Left ventricle myocardium inferior (tissue), 1 donor: ENCODE results near the gene FRMD4A. TPM values are rescaled to one million over a fixed set of nuclear protein-coding genes. Genes with fewer than 3 reads are reported as not detected.
A peak's percentile ranks its signal among the peaks of the same experiment; 100 is the strongest.

Source experiments
- DNase-seq: peaks from one replicate; pipeline ENCODE4 v3.0.0-alpha.2; 2020
- H3K27ac ChIP-seq: fragments of 200-600 bp; replicated peaks from 2 replicates; pipeline ENCODE4 v1.8.0; 2021
- H3K27me3 ChIP-seq: fragments of 200-600 bp; 2 replicates; pipeline ENCODE4 v1.8.0; 2021; ENCODE audit warnings: low read depth
- H3K36me3 ChIP-seq: fragments of 200-600 bp; 2 replicates; pipeline ENCODE4 v1.8.0; 2021
- H3K4me1 ChIP-seq: fragments of 200-600 bp; 2 replicates; pipeline ENCODE4 v1.8.0; 2021
- H3K4me3 ChIP-seq: fragments of 200-600 bp; 2 replicates; pipeline ENCODE4 v1.8.0; 2021; ENCODE audit warnings: mild to moderate bottlenecking, moderate library complexity
- H3K9me3 ChIP-seq: fragments of 200-600 bp; replicated peaks from 2 replicates; pipeline ENCODE4 v1.8.0; 2021
- intact Hi-C: fragments of 100-400 bp; cut with micrococcal nuclease; formaldehyde crosslinking; loops from one replicate; pipeline ENCODE4 v1.11.0; 2022
- total RNA-seq: library from RNA; stranded (reverse); fragmentation: NEBNext Ultra II Directional; extraction: Animal tissue kit (Norgen Biotek cat#: 25700); gene quantifications from one replicate; pipeline ENCODE4 v1.2.1, GENCODE V29; 2021
- TF ChIP-seq, protein P1 (sequence below): fragments of 200-600 bp; IDR thresholded peaks from 2 replicates; pipeline ENCODE4 v1.8.0; 2021; ENCODE audit warnings: antibody characterized with exemption, mild to moderate bottlenecking, borderline replicate concordance
- donor health status: DM: no; HTN: yes; CAD: no; lungs with severe emphysema.

FRMD4A gene
- total RNA-seq, 1 donor from 2014 or later = 26.1 TPM

DNA sequence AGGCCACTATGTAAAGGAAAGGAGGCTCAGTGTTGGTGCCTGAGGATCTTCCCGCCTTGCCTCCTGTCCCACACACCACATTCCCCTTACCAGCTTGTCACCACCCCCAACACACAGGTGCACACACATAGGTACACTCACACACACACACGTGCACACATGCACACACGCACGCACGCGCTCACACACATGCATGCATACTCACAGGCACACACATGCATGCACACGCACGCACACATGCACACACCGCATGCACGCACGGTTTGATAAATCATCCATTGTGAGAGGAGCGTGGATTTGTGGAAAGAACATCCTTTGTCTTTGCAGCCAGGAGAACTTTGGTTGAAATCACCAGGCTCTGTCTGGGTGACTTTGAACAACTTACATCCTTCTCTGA is 359.8 kb downstream of the FRMD4A start:
- DNase-seq = no peak
- H3K27ac ChIP-seq = no peak overlapping the region
- peak overlapping the region; percentile 14 for H3K4me3 ChIP-seq
- no peaks in the 10 kb centered on the region for H3K36me3 ChIP-seq
- H3K4me1 ChIP-seq = peaks cover 38% of the 10 kb centered on the region
- intact Hi-C loops = no loop called here
- TF ChIP-seq, protein P1, sequence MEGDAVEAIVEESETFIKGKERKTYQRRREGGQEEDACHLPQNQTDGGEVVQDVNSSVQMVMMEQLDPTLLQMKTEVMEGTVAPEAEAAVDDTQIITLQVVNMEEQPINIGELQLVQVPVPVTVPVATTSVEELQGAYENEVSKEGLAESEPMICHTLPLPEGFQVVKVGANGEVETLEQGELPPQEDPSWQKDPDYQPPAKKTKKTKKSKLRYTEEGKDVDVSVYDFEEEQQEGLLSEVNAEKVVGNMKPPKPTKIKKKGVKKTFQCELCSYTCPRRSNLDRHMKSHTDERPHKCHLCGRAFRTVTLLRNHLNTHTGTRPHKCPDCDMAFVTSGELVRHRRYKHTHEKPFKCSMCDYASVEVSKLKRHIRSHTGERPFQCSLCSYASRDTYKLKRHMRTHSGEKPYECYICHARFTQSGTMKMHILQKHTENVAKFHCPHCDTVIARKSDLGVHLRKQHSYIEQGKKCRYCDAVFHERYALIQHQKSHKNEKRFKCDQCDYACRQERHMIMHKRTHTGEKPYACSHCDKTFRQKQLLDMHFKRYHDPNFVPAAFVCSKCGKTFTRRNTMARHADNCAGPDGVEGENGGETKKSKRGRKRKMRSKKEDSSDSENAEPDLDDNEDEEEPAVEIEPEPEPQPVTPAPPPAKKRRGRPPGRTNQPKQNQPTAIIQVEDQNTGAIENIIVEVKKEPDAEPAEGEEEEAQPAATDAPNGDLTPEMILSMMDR = no peak
- peaks cover under 1% of the 10 kb centered on the region for H3K27me3 ChIP-seq
- H3K9me3 ChIP-seq = no peaks in the 10 kb centered on the region

DNA sequence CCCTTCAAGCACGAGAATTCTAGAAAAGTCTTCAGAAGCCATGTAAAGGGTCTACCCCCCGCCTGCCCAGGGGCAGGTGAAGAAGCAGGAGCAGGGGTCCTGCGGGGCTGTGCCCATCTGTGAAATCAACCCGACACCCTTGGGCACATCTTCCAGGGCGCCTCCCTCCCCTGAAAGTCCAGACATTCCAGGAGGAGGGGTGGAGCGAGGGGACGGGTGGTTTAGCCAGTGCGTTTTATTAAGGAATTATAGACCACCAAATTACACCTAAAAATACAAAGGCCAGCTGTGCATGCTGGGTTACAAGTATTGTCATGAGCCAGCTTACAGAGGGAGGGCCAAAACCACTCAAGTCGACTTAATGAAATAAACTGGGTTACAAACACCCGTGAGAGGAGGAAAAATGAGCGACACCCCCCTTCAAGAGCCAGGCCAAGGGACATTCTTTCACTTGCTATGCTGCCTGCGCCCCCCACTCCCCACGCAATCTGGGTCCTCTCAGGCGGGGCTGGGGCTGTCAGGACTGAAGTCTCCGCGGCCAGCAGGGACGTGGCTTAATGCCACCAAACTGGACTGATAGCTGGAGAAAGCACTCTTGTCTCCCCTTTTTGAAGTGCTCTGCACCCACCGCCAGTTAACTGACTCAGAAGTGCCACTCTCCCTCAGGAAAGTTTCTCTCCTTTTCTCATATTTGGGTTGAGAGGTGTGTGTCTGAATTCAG is 360.3 kb downstream of the FRMD4A start:
- Histone ChIP-seq H3K27ac (no peak overlapping the region), H3K27me3 (no peaks in the 10 kb centered on the region), H3K4me1 (peaks cover 38% of the 10 kb centered on the region), H3K4me3 (peak overlapping the region; percentile 14), H3K9me3 (no peaks in the 10 kb centered on the region), H3K36me3 (no peaks in the 10 kb centered on the region)
- DNase-seq = no peak
- intact Hi-C loops = no loop called here
- TF ChIP-seq, protein P1 = no peak

DNA sequence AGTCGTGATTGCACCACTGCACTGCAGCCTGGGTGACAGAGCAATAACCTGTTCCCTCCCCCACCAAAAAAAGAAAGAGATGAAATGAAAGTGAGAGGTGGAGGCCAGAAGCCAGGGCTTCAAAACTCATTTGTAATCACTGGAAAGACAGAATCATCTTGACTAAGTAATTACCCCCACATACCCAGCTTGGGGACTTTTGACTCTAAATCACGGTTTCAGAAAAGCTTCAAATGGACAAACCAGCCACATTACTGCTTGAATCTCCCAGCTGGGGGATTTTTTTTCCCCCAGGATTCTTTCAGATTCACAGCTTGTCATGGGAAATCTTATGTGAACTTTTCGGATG is 361.0 kb downstream of the FRMD4A start:
- Histone ChIP-seq H3K4me1 (peaks cover 38% of the 10 kb centered on the region), H3K4me3 (no peak overlapping the region), H3K36me3 (no peaks in the 10 kb centered on the region), H3K9me3 (no peaks in the 10 kb centered on the region), H3K27me3 (no peaks in the 10 kb centered on the region), H3K27ac (no peak overlapping the region)
- TF ChIP-seq, protein P1 = no peak
- no peak for DNase-seq
- intact Hi-C loops = no loop called here

- DNase-seq = no peak
- Histone ChIP-seq H3K4me3 (no peak overlapping the region), H3K27me3 (no peaks in the 10 kb centered on the region), H3K27ac (no peak overlapping the region), H3K36me3 (no peaks in the 10 kb centered on the region), H3K4me1 (peaks cover 36% of the 10 kb centered on the region), H3K9me3 (no peaks in the 10 kb centered on the region)
- TF ChIP-seq, protein P1 = no peak
- intact Hi-C loops = no loop called here
These were observed 361.5 kb downstream of the FRMD4A start for GRCh38 chr10:13969118-13969791.

GRCh38 chr10:13961853-13962252 is 368.9 kb downstream of the FRMD4A start:
- DNase-seq = no peak
- Histone ChIP-seq H3K9me3 (no peaks in the 10 kb centered on the region), H3K27me3 (no peaks in the 10 kb centered on the region), H3K4me1 (peaks cover 25% of the 10 kb centered on the region), H3K4me3 (no peak overlapping the region), H3K27ac (no peak overlapping the region), H3K36me3 (no peaks in the 10 kb centered on the region)
- intact Hi-C loops = no loop called here
- TF ChIP-seq, protein P1 = no peak
